Glutamatergic neuron (in vitro differentiated cells): Measurements from ENCODE around the gene DCP1B. TPM values are rescaled to one million over a fixed set of nuclear protein-coding genes. Genes with fewer than 3 reads are reported as not detected.
"Not testable (repeated sequence)": the region's sequence is repeated elsewhere in the genome, so short reads cannot be mapped to it uniquely, and the experiment has no call there.

Experiments used
- DNase-seq: peaks from one replicate; pipeline ENCODE4 v3.0.0; 2022
- H3K27ac Mint-ChIP-seq: one replicate; pipeline ENCODE4 v1.8.0; 2020; ENCODE audit warnings: mild to moderate bottlenecking, mixed read lengths, inconsistent platforms; ENCODE audit not compliant: unreplicated experiment
- H3K27me3 Mint-ChIP-seq: one replicate; pipeline ENCODE4 v1.8.0; 2020; ENCODE audit warnings: mild to moderate bottlenecking, moderate library complexity, mixed read lengths, inconsistent platforms; ENCODE audit not compliant: unreplicated experiment
- H3K36me3 Mint-ChIP-seq: one replicate; pipeline ENCODE4 v1.8.0; 2020; ENCODE audit warnings: mild to moderate bottlenecking, mixed read lengths, inconsistent platforms; ENCODE audit not compliant: unreplicated experiment
- H3K4me1 Mint-ChIP-seq: one replicate; pipeline ENCODE4 v1.8.0; 2020; ENCODE audit warnings: mild to moderate bottlenecking, low read depth, mixed read lengths, inconsistent platforms; ENCODE audit not compliant: unreplicated experiment
- H3K4me3 Mint-ChIP-seq: one replicate; pipeline ENCODE4 v1.8.0; 2020; ENCODE audit warnings: mild to moderate bottlenecking, mixed read lengths, inconsistent platforms; ENCODE audit not compliant: unreplicated experiment
- H3K9me3 Mint-ChIP-seq: one replicate; pipeline ENCODE4 v1.8.0; 2020; ENCODE audit warnings: mild to moderate bottlenecking, moderate library complexity, mixed read lengths, inconsistent platforms; ENCODE audit not compliant: unreplicated experiment
- CTCF ChIP-seq: fragments of 200-600 bp; sonication (generic); IDR thresholded peaks from one replicate; pipeline ENCODE4 v1.5.0; 2021; ENCODE audit not compliant: partially characterized antibody, unreplicated experiment
- total RNA-seq: library from RNA; stranded (reverse); fragmentation: NEBNext Ultra II Directional; extraction: Animal tissue kit (Norgen Biotek cat#: 25700); gene quantifications from one replicate; pipeline ENCODE4 v1.2.1, GENCODE V29; 2021; ENCODE audit not compliant: unreplicated experiment

Gene DCP1B
- total RNA-seq, 1 donor from 2014 or later, result 14.2 TPM

- TF ChIP-seq CTCF, result no peak
- no peak overlapping the region for H3K27ac Mint-ChIP-seq
- DNase-seq, result no peak
- H3K27me3 Mint-ChIP-seq, result peaks cover 3% of the 10 kb centered on the region
- H3K4me3 Mint-ChIP-seq, result no peak overlapping the region
- H3K9me3 Mint-ChIP-seq, result peaks cover 6% of the 10 kb centered on the region
- no peaks in the 10 kb centered on the region for H3K36me3 Mint-ChIP-seq
- peaks cover 12% of the 10 kb centered on the region for H3K4me1 Mint-ChIP-seq
These were observed 54.3 kb downstream of the DCP1B start for GRCh38 chr12:1949771-1950470.

- H3K4me1 Mint-ChIP-seq, result peaks cover 12% of the 10 kb centered on the region
- H3K36me3 Mint-ChIP-seq, result peaks cover 4% of the 10 kb centered on the region
These were observed 55.4 kb downstream of the DCP1B start for GRCh38 chr12:1948883-1949282.

GRCh38 chr12:1947081-1947480 is 57.2 kb downstream of the DCP1B start:
- H3K9me3 Mint-ChIP-seq, result peaks cover 9% of the 10 kb centered on the region
- H3K36me3 Mint-ChIP-seq, result peaks cover 19% of the 10 kb centered on the region
- H3K27ac Mint-ChIP-seq, result peak overlapping the region; percentile 17
- H3K4me1 Mint-ChIP-seq, result peaks cover 12% of the 10 kb centered on the region
- H3K4me3 Mint-ChIP-seq, result no peak overlapping the region
- DNase-seq, result no peak
- H3K27me3 Mint-ChIP-seq, result peaks cover 3% of the 10 kb centered on the region
- TF ChIP-seq CTCF, result no peak

More at GRCh38 chr12:1948883-1949282, 55.4 kb downstream of the DCP1B start:
- Mint-ChIP-seq H3K27me3 (peaks cover 3% of the 10 kb centered on the region), H3K4me3 (no peak overlapping the region), H3K27ac (peak overlapping the region; percentile 48), H3K9me3 (peaks cover 6% of the 10 kb centered on the region)
- no peak for TF ChIP-seq CTCF
- DNase-seq, result no peak

DNA sequence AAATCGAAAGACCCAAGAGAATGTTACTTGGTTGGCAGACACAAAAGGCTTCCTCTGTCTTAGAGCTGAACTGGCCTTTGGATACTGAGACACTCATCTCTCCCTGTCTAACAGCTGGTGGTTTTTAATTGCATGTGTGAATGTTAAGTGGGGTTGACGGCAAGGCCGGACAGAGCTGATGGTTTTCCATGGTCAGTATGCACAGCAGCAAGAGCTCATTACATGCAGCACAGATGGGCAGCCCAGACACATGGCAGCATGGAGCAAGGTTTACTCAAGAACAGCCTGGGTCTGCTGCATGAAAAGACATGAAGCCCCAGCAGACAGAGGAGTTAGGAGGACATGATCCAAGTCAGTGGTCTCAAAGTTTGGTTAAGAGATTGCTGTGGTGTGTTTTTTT is 58.0 kb downstream of the DCP1B start:
- peak overlapping the region; percentile 65 for H3K27ac Mint-ChIP-seq
- peaks cover 12% of the 10 kb centered on the region for H3K4me1 Mint-ChIP-seq
- no peak for TF ChIP-seq CTCF
- H3K9me3 Mint-ChIP-seq, result peaks cover 9% of the 10 kb centered on the region
- peak; percentile 68 for DNase-seq
- H3K36me3 Mint-ChIP-seq, result peaks cover 19% of the 10 kb centered on the region
- peaks cover 3% of the 10 kb centered on the region for H3K27me3 Mint-ChIP-seq
- no peak overlapping the region for H3K4me3 Mint-ChIP-seq

- Mint-ChIP-seq H3K4me1 (peaks cover 12% of the 10 kb centered on the region), H3K36me3 (peaks cover 19% of the 10 kb centered on the region)
- H3K4me3 Mint-ChIP-seq, result not testable (repeated sequence)
These were observed 58.8 kb downstream of the DCP1B start for GRCh38 chr12:1945502-1945901.

More at GRCh38 chr12:1945502-1945901, 58.8 kb downstream of the DCP1B start:
- H3K27ac Mint-ChIP-seq, result peak overlapping the region; percentile 67
- H3K9me3 Mint-ChIP-seq, DNase-seq, H3K27me3 Mint-ChIP-seq: not testable (repeated sequence)
